Activated naive CD8-positive, alpha-beta T cell treated with anti-CD3 and anti-CD28 coated beads, Interleukin-2, amount 50 U/mL, for 24 hours (primary cell): ENCODE results near the gene RAB5IF.
"Not testable (repeated sequence)": the region's sequence is repeated elsewhere in the genome, so short reads cannot be mapped to it uniquely, and the experiment has no call there.

Experiments used
- ATAC-seq: fragments of 150-1000 bp; cut with Tn5 transposase; one replicate; pipeline ENCODE4 v1.10.0; 2021
- DNase-seq: peaks from one replicate; pipeline ENCODE4 v3.0.0; 2021
- H3K27ac Mint-ChIP-seq: one replicate; pipeline ENCODE4 v1.8.0; 2021; ENCODE audit warnings: mild to moderate bottlenecking, mixed read lengths
- H3K27me3 Mint-ChIP-seq: one replicate; pipeline ENCODE4 v1.8.0; 2021; ENCODE audit warnings: mixed read lengths
- H3K36me3 Mint-ChIP-seq: one replicate; pipeline ENCODE4 v1.8.0; 2021; ENCODE audit warnings: low read depth, mixed read lengths
- H3K4me1 Mint-ChIP-seq: one replicate; pipeline ENCODE4 v1.8.0; 2021; ENCODE audit warnings: mixed read lengths
- H3K4me3 Mint-ChIP-seq: one replicate; pipeline ENCODE4 v1.8.0; 2021; ENCODE audit warnings: mild to moderate bottlenecking, moderate library complexity, mixed read lengths
- H3K9me3 Mint-ChIP-seq: one replicate; pipeline ENCODE4 v1.8.0; 2021; ENCODE audit warnings: mixed read lengths

The RAB5IF gene

GRCh38 chr20:36605399-36606157 lies at the start of gene RAB5IF:
RAB5IF (plus strand) TSS chr20:36605779; CDS start chr20:36605952, 173 bp downstream.
- no peaks in the 10 kb centered on the region for H3K9me3 Mint-ChIP-seq
- peak within 1 kb of the TSS; percentile 95 for H3K27ac Mint-ChIP-seq

GRCh38 chr20:36562724-36563123 lies 42.9 kb upstream of the RAB5IF start:
- Mint-ChIP-seq H3K27me3 (no peaks in the 10 kb centered on the region), H3K27ac (no peak overlapping the region), H3K9me3 (peaks cover 3% of the 10 kb centered on the region), H3K4me3 (no peak overlapping the region), H3K4me1 (peaks cover 4% of the 10 kb centered on the region), H3K36me3 (peaks cover 7% of the 10 kb centered on the region)
- ATAC-seq (no peak), DNase-seq (no peak)

More at GRCh38 chr20:36605399-36606157, at the start of gene RAB5IF:
- DNase-seq: peak; percentile 100
- H3K27me3 Mint-ChIP-seq: peaks cover 2% of the 10 kb centered on the region
- H3K4me1 Mint-ChIP-seq: peaks cover 35% of the 10 kb centered on the region
- ATAC-seq: peak; percentile 93
- peak within 1 kb of the TSS; percentile 98 for H3K4me3 Mint-ChIP-seq
- H3K36me3 Mint-ChIP-seq: peaks cover 35% of the 10 kb centered on the region

GRCh38 chr20:36563374-36563773 lies 42.2 kb upstream of the RAB5IF start:
- no peak overlapping the region for H3K4me3 Mint-ChIP-seq
- H3K4me1 Mint-ChIP-seq: peaks cover 4% of the 10 kb centered on the region
- H3K27ac Mint-ChIP-seq: no peak overlapping the region
- peaks cover 7% of the 10 kb centered on the region for H3K36me3 Mint-ChIP-seq
- H3K27me3 Mint-ChIP-seq: no peaks in the 10 kb centered on the region
- H3K9me3 Mint-ChIP-seq: peaks cover 3% of the 10 kb centered on the region
- no peak for DNase-seq
- no peak for ATAC-seq

GRCh38 chr20:36564078-36564725 lies 41.4 kb upstream of the RAB5IF start:
- DNase-seq, H3K4me1 Mint-ChIP-seq, H3K36me3 Mint-ChIP-seq, H3K9me3 Mint-ChIP-seq, ATAC-seq, H3K27ac Mint-ChIP-seq, H3K27me3 Mint-ChIP-seq, H3K4me3 Mint-ChIP-seq: not testable (repeated sequence)

- not testable (repeated sequence) for H3K4me1 Mint-ChIP-seq, H3K9me3 Mint-ChIP-seq, H3K4me3 Mint-ChIP-seq, DNase-seq, H3K27me3 Mint-ChIP-seq, H3K27ac Mint-ChIP-seq, ATAC-seq, H3K36me3 Mint-ChIP-seq
These were observed 40.9 kb upstream of the RAB5IF start for GRCh38 chr20:36564726-36565121.

GRCh38 chr20:36565520-36565919 lies 40.1 kb upstream of the RAB5IF start:
- H3K9me3 Mint-ChIP-seq: peaks cover 3% of the 10 kb centered on the region
- peaks cover 4% of the 10 kb centered on the region for H3K4me1 Mint-ChIP-seq
- no peak overlapping the region for H3K4me3 Mint-ChIP-seq
- DNase-seq: no peak
- no peak overlapping the region for H3K27ac Mint-ChIP-seq
- H3K27me3 Mint-ChIP-seq: no peaks in the 10 kb centered on the region
- no peak for ATAC-seq
- peaks cover 7% of the 10 kb centered on the region for H3K36me3 Mint-ChIP-seq

GRCh38 chr20:36569847-36570429 lies 35.6 kb upstream of the RAB5IF start:
- Mint-ChIP-seq H3K27me3 (no peaks in the 10 kb centered on the region), H3K27ac (no peak overlapping the region), H3K4me3 (no peak overlapping the region), H3K9me3 (peaks cover 3% of the 10 kb centered on the region), H3K4me1 (peaks cover 22% of the 10 kb centered on the region), H3K36me3 (peaks cover 9% of the 10 kb centered on the region)
- no peak for DNase-seq
- ATAC-seq: no peak

- no peaks in the 10 kb centered on the region for H3K9me3 Mint-ChIP-seq
- no peak for DNase-seq
- H3K4me3 Mint-ChIP-seq: peak overlapping the region; percentile 86
- H3K27me3 Mint-ChIP-seq: no peaks in the 10 kb centered on the region
- peak overlapping the region; percentile 97 for H3K27ac Mint-ChIP-seq
- peaks cover 10% of the 10 kb centered on the region for H3K36me3 Mint-ChIP-seq
- ATAC-seq: no peak
- H3K4me1 Mint-ChIP-seq: peaks cover 39% of the 10 kb centered on the region
These were observed 33.7 kb upstream of the RAB5IF start for GRCh38 chr20:36571564-36572504.

- H3K4me1 Mint-ChIP-seq: peaks cover 39% of the 10 kb centered on the region
- DNase-seq (peak; percentile 74), ATAC-seq (peak; percentile 80)
- H3K27me3 Mint-ChIP-seq: no peaks in the 10 kb centered on the region
- peak overlapping the region; percentile 86 for H3K4me3 Mint-ChIP-seq
- no peaks in the 10 kb centered on the region for H3K9me3 Mint-ChIP-seq
- peaks cover 10% of the 10 kb centered on the region for H3K36me3 Mint-ChIP-seq
- H3K27ac Mint-ChIP-seq: peak overlapping the region; percentile 97
These were observed 32.9 kb upstream of the RAB5IF start for GRCh38 chr20:36572701-36573102.

- Mint-ChIP-seq H3K4me1 (peaks cover 42% of the 10 kb centered on the region), H3K36me3 (peaks cover 10% of the 10 kb centered on the region), H3K27ac (peak within 1 kb of the TSS; percentile 97), H3K27me3 (no peaks in the 10 kb centered on the region), H3K9me3 (no peaks in the 10 kb centered on the region), H3K4me3 (peak within 1 kb of the TSS; percentile 94)
- peak; percentile 90 for DNase-seq
- peak; percentile 79 for ATAC-seq
These were observed 32.3 kb upstream of the RAB5IF start, which contains the start of gene TGIF2 for GRCh38 chr20:36573103-36573797. TGIF2 (plus strand) TSS chr20:36573597; CDS start chr20:36578775, 5,178 bp downstream.

GRCh38 chr20:36573798-36574365 lies 31.7 kb upstream of the RAB5IF start:
- DNase-seq (peak; percentile 45), ATAC-seq (no peak)
- no peaks in the 10 kb centered on the region for H3K9me3 Mint-ChIP-seq
- H3K27ac Mint-ChIP-seq: peak overlapping the region; percentile 49
- H3K4me3 Mint-ChIP-seq: peak overlapping the region; percentile 94
- no peaks in the 10 kb centered on the region for H3K27me3 Mint-ChIP-seq
- peaks cover 13% of the 10 kb centered on the region for H3K36me3 Mint-ChIP-seq
- H3K4me1 Mint-ChIP-seq: peaks cover 44% of the 10 kb centered on the region

- Mint-ChIP-seq H3K27ac (peak overlapping the region; percentile 94), H3K9me3 (no peaks in the 10 kb centered on the region), H3K4me3 (peak overlapping the region; percentile 94), H3K27me3 (no peaks in the 10 kb centered on the region), H3K4me1 (peaks cover 44% of the 10 kb centered on the region), H3K36me3 (peaks cover 16% of the 10 kb centered on the region)
- ATAC-seq: no peak
- peak; percentile 58 for DNase-seq
These were observed 31.0 kb upstream of the RAB5IF start for GRCh38 chr20:36574366-36575135.

- H3K4me3 Mint-ChIP-seq: peak overlapping the region; percentile 94
- ATAC-seq (no peak), DNase-seq (no peak)
- peaks cover 51% of the 10 kb centered on the region for H3K4me1 Mint-ChIP-seq
- no peaks in the 10 kb centered on the region for H3K9me3 Mint-ChIP-seq
- peak overlapping the region; percentile 22 for H3K27ac Mint-ChIP-seq
- no peaks in the 10 kb centered on the region for H3K27me3 Mint-ChIP-seq
- peaks cover 25% of the 10 kb centered on the region for H3K36me3 Mint-ChIP-seq
These were observed 29.5 kb upstream of the RAB5IF start for GRCh38 chr20:36576081-36576445.
